Common myeloid progenitor, CD34-positive (primary cell): ENCODE data around the gene LRRC10.
A peak's percentile ranks its signal among the peaks of the same experiment; 100 is the strongest.

Experiments
- CTCF ChIA-PET: fragments of 350-600 bp; sonication (Branson Sonifier 250); formaldehyde crosslinking; loops from one replicate; lab custom pipeline; 2021; ENCODE audit warnings: antibody characterized with exemption; lab: Charles Lee
- POLR2A ChIA-PET: fragments of 350-600 bp; sonication (Branson Sonifier 250); formaldehyde crosslinking; loops from one replicate; lab custom pipeline; 2021; ENCODE audit warnings: antibody characterized with exemption; lab: Charles Lee
- DNase-seq, 3 donors: peaks; one replicate each; pipeline versions ENCODE4 v3.0.0 to v3.0.0-alpha.2; 2013
- H3K27ac ChIP-seq, 2 experiments: 1 replicate in 1 of 2; 2 replicates in 1 of 2; pipeline ENCODE4 v1.7.0; 2013; ENCODE audit warnings: inconsistent platforms in 2 of 2, low read length in 2 of 2, mild to moderate bottlenecking in 2 of 2, low read depth in 1 of 2, moderate library complexity in 1 of 2; ENCODE audit not compliant: severe bottlenecking in 2 of 2, insufficient read depth in 1 of 2, poor library complexity in 1 of 2
- H3K27me3 ChIP-seq, 5 experiments: replicated peaks in 2 of 5; 1 replicate in 3 of 5; 2 replicates in 2 of 5; pipeline versions ENCODE4 v1.6.1 to v1.7.0; 2013; ENCODE audit warnings: low read length in 4 of 5, mild to moderate bottlenecking in 2 of 5, moderate library complexity in 2 of 5, inconsistent platforms in 1 of 5; ENCODE audit not compliant: insufficient read depth in 5 of 5, control insufficient read depth in 4 of 5
- H3K36me3 ChIP-seq, 4 experiments: 1 replicate in 2 of 4; 2 replicates in 2 of 4; pipeline versions ENCODE4 v1.6.1 to v1.7.0; 2013; ENCODE audit warnings: low read length in 3 of 4, control low read depth in 1 of 4, mild to moderate bottlenecking in 1 of 4; ENCODE audit not compliant: control insufficient read depth in 4 of 4, insufficient read depth in 4 of 4
- H3K4me1 ChIP-seq, 4 experiments: 1 replicate in 3 of 4; 2 replicates in 1 of 4; pipeline versions ENCODE4 v1.6.1 to v1.7.1; 2013; ENCODE audit warnings: low read length in 3 of 4, mild to moderate bottlenecking in 3 of 4, control low read depth in 1 of 4, inconsistent platforms in 1 of 4, moderate library complexity in 1 of 4; ENCODE audit not compliant: control insufficient read depth in 4 of 4, insufficient read depth in 4 of 4; ENCODE audit errors: control extremely low read depth in 1 of 4
- H3K4me3 ChIP-seq, 7 experiments: 1 replicate in 4 of 7; 2 replicates in 3 of 7; pipeline versions ENCODE4 v1.5.1 to v1.7.0; 2013; ENCODE audit warnings: mild to moderate bottlenecking in 7 of 7, low read length in 6 of 7, moderate library complexity in 6 of 7, inconsistent platforms in 2 of 7, low read depth in 2 of 7, control low read depth in 1 of 7; ENCODE audit not compliant: insufficient read depth in 4 of 7, control insufficient read depth in 1 of 7; ENCODE audit errors: extremely low read depth in 1 of 7
- H3K9me3 ChIP-seq, 5 experiments: 1 replicate in 4 of 5; 2 replicates in 1 of 5; pipeline versions ENCODE4 v1.6.1 to v1.7.1; 2013; ENCODE audit warnings: low read length in 4 of 5, mild to moderate bottlenecking in 2 of 5, inconsistent platforms in 1 of 5, low read depth in 1 of 5, moderate library complexity in 1 of 5; ENCODE audit not compliant: control insufficient read depth in 4 of 5, insufficient read depth in 2 of 5; ENCODE audit errors: control extremely low read depth in 1 of 5
- WGBS: methylation state at CpG from one replicate; pipeline ENCODE4 v1.1.5; 2013; ENCODE audit not compliant: insufficient coverage; 5-methylcytosine and 5-hydroxymethylcytosine counted together

LRRC10 gene

DNA sequence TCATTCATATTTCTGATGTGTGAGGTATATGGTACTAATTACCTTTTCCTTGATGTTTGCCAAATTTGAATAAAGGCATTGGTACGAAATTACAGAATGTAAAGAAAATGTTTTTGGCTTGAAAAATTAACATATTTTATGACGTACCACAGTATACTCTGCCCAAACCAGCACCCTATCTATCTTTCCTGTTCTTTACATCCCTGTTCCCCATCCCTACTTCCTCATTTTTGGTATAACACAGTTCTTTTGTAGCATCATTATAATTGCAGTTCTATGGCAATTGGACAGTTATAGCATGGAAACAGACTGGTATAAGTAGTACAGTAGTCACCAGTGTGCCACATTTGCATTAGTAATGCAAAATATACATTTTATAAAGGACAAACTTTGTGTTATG is 32.4 kb downstream of the LRRC10 start:
- no peaks in the 10 kb centered on the region for H3K27me3 ChIP-seq
- no CpG with 5 or more reads among the region's 2 CpGs for WGBS
- ChIA-PET POLR2A (no interaction called here), CTCF (interaction anchor here (0.6 to 2.8 kb wide), 2 partner anchors 12 to 193 kb away, joined by 3 to 8 read pairs; no protein-coding TSS in a partner anchor)
- no peak overlapping the region for H3K27ac ChIP-seq
- H3K4me1 ChIP-seq: no peaks in the 10 kb centered on the region
- no peak overlapping the region for H3K4me3 ChIP-seq
- DNase-seq: no peak
- peaks cover 2 to 23% (median 14%) of the 10 kb centered on the region in 4 experiments for H3K36me3 ChIP-seq
- H3K9me3 ChIP-seq: no peaks in the 10 kb centered on the region

DNA sequence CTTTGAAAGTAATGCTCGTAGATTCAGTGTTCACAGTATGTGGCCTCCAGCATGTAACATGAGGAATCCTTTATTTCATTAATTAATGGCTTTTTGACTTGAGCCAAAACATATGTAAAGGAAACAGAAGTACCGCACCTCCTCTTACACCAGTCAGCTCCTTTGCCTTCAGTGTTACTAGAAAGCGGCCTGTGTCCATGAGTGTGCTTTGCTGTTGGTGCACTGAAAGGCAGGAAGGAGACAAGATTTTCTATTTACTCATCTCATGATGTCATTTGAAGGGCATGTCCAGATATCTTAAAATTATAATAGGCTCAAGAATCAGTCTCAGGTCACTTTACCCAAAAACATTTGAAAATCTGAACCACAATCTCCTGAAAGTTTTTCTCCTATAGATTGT is 35.4 kb downstream of the LRRC10 start:
- no peaks in the 10 kb centered on the region for H3K4me1 ChIP-seq
- peaks cover 8 to 36% (median 21%) of the 10 kb centered on the region in 4 experiments for H3K36me3 ChIP-seq
- no peak for DNase-seq
- no peaks in the 10 kb centered on the region for H3K27me3 ChIP-seq
- H3K9me3 ChIP-seq: no peaks in the 10 kb centered on the region
- no peak overlapping the region for H3K4me3 ChIP-seq
- no peak overlapping the region for H3K27ac ChIP-seq
- 100% methylated on average over 1 of the region's 3 CpGs for WGBS
- ChIA-PET CTCF (no interaction called here), POLR2A (no interaction called here)

DNA sequence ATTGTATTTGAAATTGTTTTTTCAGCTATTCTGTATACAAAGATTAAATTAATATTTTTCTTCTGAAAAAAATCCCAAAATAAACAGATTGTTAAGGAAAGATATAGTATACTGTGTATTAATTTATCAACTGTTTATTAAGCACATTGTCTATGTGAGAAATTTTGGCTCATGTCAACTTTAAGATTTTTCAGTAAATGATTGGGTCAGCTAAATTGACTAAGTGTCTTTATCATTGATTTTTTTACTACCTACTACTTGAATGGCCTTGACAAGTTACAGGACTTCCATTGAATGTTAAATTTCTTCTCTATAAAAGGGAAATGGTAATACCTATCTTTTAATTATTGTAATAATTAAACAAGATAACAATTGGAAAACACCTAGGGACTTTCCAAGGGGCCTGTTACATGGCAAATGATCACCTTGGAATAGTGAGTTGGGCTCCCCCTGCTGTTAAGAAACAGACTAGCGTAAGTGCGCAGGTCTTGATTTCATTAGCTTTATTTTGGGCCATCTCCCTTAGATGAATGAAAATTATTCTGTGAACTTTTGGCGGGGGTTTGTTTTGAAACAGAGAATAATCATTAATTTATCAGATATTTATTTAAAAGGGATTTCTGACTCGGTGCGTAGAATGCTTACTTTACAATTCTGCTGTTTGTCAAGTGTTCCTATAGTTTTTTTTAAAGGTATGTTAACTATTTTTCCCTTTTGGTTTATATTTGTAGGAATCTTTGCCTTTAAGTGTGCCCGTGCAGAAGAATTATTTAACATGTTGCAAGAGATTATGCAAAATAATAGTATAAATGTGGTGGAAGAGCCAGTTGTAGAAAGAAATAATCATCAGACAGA is 39.9 kb downstream of the LRRC10 start:
- Histone ChIP-seq H3K36me3 (peaks cover 10 to 43% (median 25%) of the 10 kb centered on the region in 4 experiments), H3K4me1 (no peaks in the 10 kb centered on the region), H3K4me3 (no peak overlapping the region), H3K9me3 (no peaks in the 10 kb centered on the region), H3K27me3 (no peaks in the 10 kb centered on the region), H3K27ac (no peak overlapping the region)
- ChIA-PET CTCF (interaction anchor here (0.6 to 5.2 kb wide), 27 partner anchors 8 to 280 kb away, joined by 3 to 71 read pairs (median 5); partner anchors contain the start of gene FRS2), POLR2A (interaction anchor here (0.6 kb wide), 1 partner anchor 95 kb away, joined by 4 read pairs; no protein-coding TSS in a partner anchor)
- no CpG with 5 or more reads among the region's 6 CpGs for WGBS
- peak; percentile 75 to 86 (median 80) for DNase-seq

DNA sequence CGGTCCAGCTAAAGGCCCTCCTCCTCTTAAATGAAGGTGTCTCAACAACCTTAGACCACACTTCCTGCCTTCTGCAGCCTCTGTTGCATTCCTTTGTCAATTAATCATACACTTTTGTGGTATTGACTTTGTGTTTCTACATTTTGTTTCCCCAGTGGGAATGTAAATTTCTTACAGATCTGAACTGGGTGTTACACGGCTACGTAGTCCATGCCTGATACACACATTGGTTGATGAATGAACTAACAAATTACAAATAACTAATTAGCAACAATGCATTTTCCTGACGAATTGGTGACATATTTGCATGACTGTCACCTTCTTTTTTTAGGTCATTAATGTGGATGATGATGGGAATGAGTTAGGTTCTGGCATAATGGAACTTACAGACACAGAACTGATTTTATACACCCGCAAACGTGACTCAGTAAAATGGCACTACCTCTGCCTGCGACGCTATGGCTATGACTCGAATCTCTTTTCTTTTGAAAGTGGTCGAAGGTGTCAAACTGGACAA is 40.6 kb downstream of the LRRC10 start:
- ChIA-PET CTCF (interaction anchor here (0.6 to 5.2 kb wide), 22 partner anchors 11 to 328 kb away, joined by 3 to 71 read pairs (median 4); partner anchors contain the start of genes CCT2 and FRS2), POLR2A (interaction anchor here (0.6 to 1.2 kb wide), 2 partner anchors 94 to 100 kb away, joined by 4 read pairs; partner anchors contain the start of gene FRS2)
- Histone ChIP-seq H3K27ac (no peak overlapping the region), H3K27me3 (no peaks in the 10 kb centered on the region), H3K4me1 (no peaks in the 10 kb centered on the region), H3K36me3 (peaks cover 10 to 39% (median 24%) of the 10 kb centered on the region in 4 experiments), H3K4me3 (no peak overlapping the region), H3K9me3 (no peaks in the 10 kb centered on the region)
- no peak for DNase-seq
- 96% methylated on average over 5 of the region's 10 CpGs for WGBS

DNA sequence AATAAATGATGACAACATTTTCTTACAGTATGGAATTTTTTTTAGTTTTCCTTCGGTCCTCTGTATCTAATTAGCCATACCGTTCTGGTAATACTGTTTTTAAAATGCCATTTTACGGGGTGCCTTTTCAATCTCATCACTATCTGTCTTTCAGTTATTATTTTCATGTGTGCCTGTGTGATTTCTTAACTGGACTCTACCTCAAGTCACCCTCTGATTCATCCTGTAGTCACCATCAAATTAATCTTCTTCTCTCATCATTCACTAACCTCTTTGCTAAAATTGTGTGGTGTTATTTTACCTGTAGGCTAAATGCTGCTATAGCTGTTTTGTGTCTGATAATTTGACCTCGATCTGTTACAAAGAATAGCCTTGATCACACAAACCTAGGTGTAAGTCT is 41.5 kb downstream of the LRRC10 start:
- peaks cover 11 to 36% (median 25%) of the 10 kb centered on the region in 4 experiments for H3K36me3 ChIP-seq
- 100% methylated on average over 1 of the region's 4 CpGs for WGBS
- no peaks in the 10 kb centered on the region for H3K9me3 ChIP-seq
- no peaks in the 10 kb centered on the region for H3K27me3 ChIP-seq
- CTCF ChIA-PET: interaction anchor here (0.9 to 5.2 kb wide), 14 partner anchors 10 to 327 kb away, joined by 3 to 71 read pairs (median 5); partner anchors contain the start of gene CCT2
- no peaks in the 10 kb centered on the region for H3K4me1 ChIP-seq
- POLR2A ChIA-PET: interaction anchor here (1.2 kb wide), 1 partner anchor 99 kb away, joined by 4 read pairs; the partner anchor contains the start of gene FRS2
- H3K4me3 ChIP-seq: no peak overlapping the region
- DNase-seq: no peak
- no peak overlapping the region for H3K27ac ChIP-seq

DNA sequence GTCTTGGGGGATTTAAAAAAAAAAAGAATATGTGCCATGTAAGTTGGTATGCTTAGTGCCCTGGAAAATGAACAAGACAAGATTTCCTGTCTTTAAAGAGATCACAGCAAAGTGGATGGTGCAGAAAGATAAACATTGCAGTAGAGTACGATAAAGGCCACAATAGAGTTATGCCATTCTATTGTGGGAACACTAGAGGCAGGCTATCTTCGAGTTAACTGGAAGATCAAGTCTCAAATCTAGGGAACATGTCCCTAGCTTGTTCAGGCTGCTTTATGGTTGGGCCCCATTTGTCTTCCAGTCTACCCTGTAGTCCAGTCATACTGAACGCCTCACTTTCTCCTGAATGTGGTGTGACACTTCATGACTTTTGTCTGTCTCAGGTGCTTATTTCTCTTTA is 44.1 kb downstream of the LRRC10 start:
- Histone ChIP-seq H3K36me3 (peaks cover 4 to 31% (median 18%) of the 10 kb centered on the region in 4 experiments), H3K27me3 (no peaks in the 10 kb centered on the region), H3K4me3 (no peak overlapping the region), H3K4me1 (no peaks in the 10 kb centered on the region), H3K27ac (no peak overlapping the region), H3K9me3 (no peaks in the 10 kb centered on the region)
- ChIA-PET CTCF (interaction anchor here (1.4 to 5.2 kb wide), 6 partner anchors 8 to 177 kb away, joined by 3 to 24 read pairs (median 7); no protein-coding TSS in a partner anchor), POLR2A (no interaction called here)
- DNase-seq: no peak
- 92% methylated on average over 3 of the region's 3 CpGs for WGBS
